MCF 10A (cell line): ENCODE measurements around the gene ATP6V0A1. TPM values are rescaled to one million over a fixed set of nuclear protein-coding genes. Genes with fewer than 3 reads are reported as not detected.

Experiments
- BruUV-seq: library from RNA; stranded (reverse); fragments of 400-500 nt; replicated peaks from 2 replicates; lab custom pipeline; 2021; lab: Mats Ljungman, UMichigan
- CTCF ChIA-PET: fragments of 300-600 bp; sonication (Branson Sonifier 250); formaldehyde crosslinking; extraction: SDS; loops from one replicate; lab custom pipeline; 2021; ENCODE audit warnings: antibody characterized with exemption, inconsistent platforms; lab: Yijun Ruan, JAX
- POLR2A ChIA-PET: fragments of 300-600, 350-650 bp; sonication (Branson Sonifier 250); formaldehyde crosslinking; extraction: SDS; loops from one replicate; lab custom pipeline; 2020; ENCODE audit warnings: antibody characterized with exemption, inconsistent platforms; lab: Yijun Ruan, JAX
- DNase-seq: peaks from one replicate; pipeline ENCODE4 v3.0.0-alpha.2; 2018; ENCODE audit not compliant: unreplicated experiment
- H3K27ac Mint-ChIP-seq: one replicate; pipeline ENCODE4 v1.8.0; 2022; ENCODE audit warnings: mild to moderate bottlenecking, low read depth, mixed read lengths; ENCODE audit not compliant: unreplicated experiment
- H3K27me3 Mint-ChIP-seq: one replicate; pipeline ENCODE4 v1.8.0; 2022; ENCODE audit warnings: mixed read lengths; ENCODE audit not compliant: insufficient read depth, unreplicated experiment
- H3K36me3 Mint-ChIP-seq: one replicate; pipeline ENCODE4 v1.8.0; 2022; ENCODE audit warnings: mild to moderate bottlenecking, moderate library complexity, mixed read lengths; ENCODE audit not compliant: insufficient read depth, unreplicated experiment
- H3K4me1 Mint-ChIP-seq: one replicate; pipeline ENCODE4 v1.8.0; 2022; ENCODE audit warnings: mixed read lengths; ENCODE audit not compliant: insufficient read depth, unreplicated experiment
- H3K4me3 Mint-ChIP-seq: one replicate; pipeline ENCODE4 v1.8.0; 2022; ENCODE audit warnings: mild to moderate bottlenecking, moderate library complexity, mixed read lengths; ENCODE audit not compliant: unreplicated experiment
- H3K9me3 Mint-ChIP-seq: one replicate; pipeline ENCODE4 v1.8.0; 2022; ENCODE audit warnings: mixed read lengths; ENCODE audit not compliant: unreplicated experiment
- CTCF ChIP-seq: fragments of 200-600 bp; IDR thresholded peaks from one replicate; pipeline ENCODE4 v1.8.0; 2022; ENCODE audit warnings: antibody characterized with exemption, mild to moderate bottlenecking; ENCODE audit not compliant: unreplicated experiment
- intact Hi-C: fragments of 100-400 bp; cut with micrococcal nuclease; formaldehyde crosslinking; loops from 2 replicates; pipeline ENCODE4 v1.14.1; 2022
- total RNA-seq: library from RNA; stranded (reverse); gene quantifications from 2 replicates; pipeline ENCODE4 v1.2.3, GENCODE V29; 2022

Gene ATP6V0A1
- total RNA-seq, 1 experiment from 2014 or later = 56.0 TPM

GRCh38 chr17:42561897-42562387, 103.3 kb downstream of the ATP6V0A1 start, which contains the start of gene COASY:
Gene COASY, plus strand, starts transcription at chr17:42562148. Its CDS starts 475 bp downstream, at chr17:42562623.
- Mint-ChIP-seq H3K27ac (peak within 1 kb of the TSS; percentile 96), H3K4me3 (peak within 1 kb of the TSS; percentile 94), H3K9me3 (no peaks in the 10 kb centered on the region), H3K36me3 (peaks cover 23% of the 10 kb centered on the region), H3K27me3 (no peaks in the 10 kb centered on the region), H3K4me1 (peaks cover 19% of the 10 kb centered on the region)
- DNase-seq = peak; percentile 97
- no peak for TF ChIP-seq CTCF
- no TSS peak for BruUV-seq
- ChIA-PET POLR2A (interaction anchor here (1.4 to 2.5 kb wide), 4 partner anchors 15 to 114 kb away, joined by 3 to 22 read pairs (median 14); partner anchors contain the start of genes NAGLU, PLEKHH3 and PSMC3IP), CTCF (no interaction called here)
- intact Hi-C loops = no loop called here

GRCh38 chr17:42562388-42563142, 103.9 kb downstream of the ATP6V0A1 start:
- peak overlapping the region; percentile 96 for H3K27ac Mint-ChIP-seq
- ChIA-PET POLR2A (interaction anchor here (0.7 to 2.5 kb wide), 13 partner anchors 8 to 882 kb away, joined by 3 to 22 read pairs (median 4); partner anchors contain the start of genes CAVIN1, NAGLU, PLEKHH3 and PSMC3IP), CTCF (interaction anchor here (0.6 to 1.3 kb wide), 3 partner anchors 16 to 729 kb away, joined by 3 to 4 read pairs (median 4); no protein-coding TSS in a partner anchor)
- peak; percentile 30 for DNase-seq
- H3K4me3 Mint-ChIP-seq = peak overlapping the region; percentile 94
- no peaks in the 10 kb centered on the region for H3K9me3 Mint-ChIP-seq
- TSS peak; percentile 47 for BruUV-seq
- H3K4me1 Mint-ChIP-seq = peaks cover 20% of the 10 kb centered on the region
- H3K36me3 Mint-ChIP-seq = peaks cover 19% of the 10 kb centered on the region
- H3K27me3 Mint-ChIP-seq = no peaks in the 10 kb centered on the region
- intact Hi-C loops = no loop called here
- TF ChIP-seq CTCF = no peak

GRCh38 chr17:42563143-42563509, 104.4 kb downstream of the ATP6V0A1 start:
- no peak for DNase-seq
- H3K4me1 Mint-ChIP-seq = peaks cover 24% of the 10 kb centered on the region
- peak overlapping the region; percentile 96 for H3K27ac Mint-ChIP-seq
- ChIA-PET CTCF (interaction anchor here (0.6 to 1.3 kb wide), 5 partner anchors 15 to 730 kb away, joined by 3 to 4 read pairs (median 4); no protein-coding TSS in a partner anchor), POLR2A (interaction anchor here (0.6 to 2.5 kb wide), 13 partner anchors 9 to 881 kb away, joined by 3 to 22 read pairs (median 4); partner anchors contain the start of genes CAVIN1, NAGLU, PLEKHH3 and PSMC3IP)
- H3K27me3 Mint-ChIP-seq = no peaks in the 10 kb centered on the region
- no peak for TF ChIP-seq CTCF
- H3K36me3 Mint-ChIP-seq = peaks cover 19% of the 10 kb centered on the region
- no TSS peak for BruUV-seq
- peak overlapping the region; percentile 94 for H3K4me3 Mint-ChIP-seq
- H3K9me3 Mint-ChIP-seq = no peaks in the 10 kb centered on the region
- intact Hi-C loops = no loop called here

- DNase-seq = peak; percentile 85
- POLR2A ChIA-PET = interaction anchor here (0.6 to 2.5 kb wide), 13 partner anchors 9 to 881 kb away, joined by 3 to 22 read pairs (median 4); partner anchors contain the start of genes CAVIN1, NAGLU, PLEKHH3 and PSMC3IP
- H3K36me3 Mint-ChIP-seq = peaks cover 19% of the 10 kb centered on the region
- peak overlapping the region; percentile 94 for H3K4me3 Mint-ChIP-seq
- CTCF ChIA-PET = interaction anchor here (0.6 to 1.3 kb wide), 5 partner anchors 16 to 446 kb away, joined by 3 to 5 read pairs (median 4); no protein-coding TSS in a partner anchor
- TF ChIP-seq CTCF = no peak
- H3K27ac Mint-ChIP-seq = no peak overlapping the region
- H3K4me1 Mint-ChIP-seq = peaks cover 24% of the 10 kb centered on the region
- intact Hi-C loops = no loop called here
- H3K9me3 Mint-ChIP-seq = no peaks in the 10 kb centered on the region
- BruUV-seq = no TSS peak
- no peaks in the 10 kb centered on the region for H3K27me3 Mint-ChIP-seq
These were observed 104.9 kb downstream of the ATP6V0A1 start for GRCh38 chr17:42563543-42563942.
